Activated effector memory CD4-positive, alpha-beta T cell treated with anti-CD3 and anti-CD28 coated beads, Interleukin-2, amount 50 U/mL, for 16 hours (primary cell): ENCODE data around the gene SCAPER.
"Not testable (repeated sequence)": the region's sequence is repeated elsewhere in the genome, so short reads cannot be mapped to it uniquely, and the experiment has no call there.

Source experiments
- DNase-seq: peaks from one replicate; pipeline ENCODE4 v3.0.0-alpha.2; 2020

Gene SCAPER

DNA sequence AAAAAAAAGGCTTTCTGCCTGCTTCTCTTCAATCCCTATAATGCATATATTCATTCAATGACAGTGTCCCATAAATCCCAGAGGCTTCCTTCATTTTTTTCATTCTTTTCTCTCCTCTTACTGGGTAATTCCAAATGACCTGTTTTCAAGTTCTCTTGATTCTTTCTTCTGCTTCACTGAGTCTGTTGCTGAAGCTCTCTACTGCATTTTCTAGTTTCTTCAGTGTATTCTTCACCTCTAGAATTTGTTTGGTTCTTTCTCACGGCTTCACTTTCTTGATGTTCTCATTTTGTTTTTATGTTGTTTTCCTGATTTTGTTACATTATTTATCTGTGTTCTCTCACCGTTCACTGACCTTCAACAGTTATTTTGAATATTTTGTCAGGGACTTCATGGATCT lies 141.6 kb downstream of the SCAPER start:
- DNase-seq: no peak

DNA sequence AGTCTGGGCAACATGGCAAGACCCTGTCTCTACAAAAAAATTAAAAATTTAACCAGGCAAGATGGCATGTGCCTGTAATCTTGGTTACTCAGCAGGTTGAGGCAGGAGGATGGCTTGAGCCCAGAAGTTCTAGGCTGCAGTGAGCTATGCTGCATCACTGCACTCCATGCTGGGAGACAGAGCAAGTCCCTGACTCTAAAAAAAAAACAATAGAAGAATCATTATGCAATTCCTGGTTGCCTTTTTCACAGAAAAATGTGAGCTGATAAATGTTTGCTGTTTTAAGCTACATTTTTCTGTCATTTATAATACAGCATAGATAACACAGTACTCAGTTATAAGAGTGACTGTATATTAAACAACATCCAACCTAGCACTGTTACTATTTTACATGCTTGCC lies 148.8 kb downstream of the SCAPER start:
- DNase-seq: no peak

DNA sequence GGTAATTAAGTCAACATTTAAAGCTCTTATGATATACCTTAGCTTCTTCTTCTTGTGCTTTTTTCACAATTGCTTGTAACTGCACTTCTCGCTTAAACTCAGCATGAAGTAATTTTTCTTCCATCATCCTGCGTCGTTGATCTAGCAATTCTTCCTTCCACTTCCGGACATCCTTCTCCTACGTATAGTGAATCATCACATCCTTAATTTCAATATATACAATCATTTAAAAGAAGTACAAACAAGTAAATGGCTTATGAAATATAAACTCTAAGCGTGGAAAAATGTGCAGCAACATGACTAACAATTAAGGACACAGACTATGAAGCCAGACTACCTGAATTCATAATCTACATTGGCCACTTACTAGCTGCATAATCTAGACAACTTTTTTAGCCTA lies 151.4 kb downstream of the SCAPER start:
- DNase-seq: no peak

DNA sequence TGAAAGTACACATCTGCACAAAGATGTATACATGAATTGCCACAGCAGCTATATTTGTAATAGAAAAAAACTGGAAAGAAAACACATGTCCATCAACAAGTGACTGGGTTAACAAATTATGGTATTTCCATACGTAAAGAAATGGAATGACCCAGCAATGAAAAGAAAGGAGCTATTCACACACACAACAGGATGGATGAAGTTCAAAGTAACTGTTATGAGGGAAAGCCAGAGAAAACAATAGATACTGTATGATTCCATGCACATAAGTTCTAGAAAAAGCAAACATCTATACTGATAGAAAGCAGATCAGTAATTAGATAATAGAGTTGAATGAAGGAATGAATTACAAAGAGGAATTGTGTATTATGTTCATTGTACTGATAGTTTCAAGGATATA lies 152.0 kb downstream of the SCAPER start:
- DNase-seq: no peak

DNA sequence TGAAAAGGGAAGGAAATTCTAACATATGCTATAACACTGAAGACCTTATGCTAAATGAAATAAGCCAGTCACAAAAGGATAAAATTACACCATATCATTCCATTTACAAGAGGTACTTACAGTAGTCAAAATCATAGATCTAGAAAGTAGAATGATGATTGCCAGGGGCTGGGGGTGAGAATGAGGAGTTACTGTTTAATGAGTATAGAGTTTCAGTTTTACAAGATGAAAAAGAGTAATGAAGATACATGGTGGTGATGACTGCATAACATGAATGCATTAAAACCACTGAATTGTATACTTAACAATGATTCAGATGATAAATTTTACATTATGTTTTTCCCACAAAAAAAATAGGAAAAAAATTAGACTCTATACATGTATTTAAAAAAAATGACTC lies 152.6 kb downstream of the SCAPER start:
- no peak for DNase-seq

DNA sequence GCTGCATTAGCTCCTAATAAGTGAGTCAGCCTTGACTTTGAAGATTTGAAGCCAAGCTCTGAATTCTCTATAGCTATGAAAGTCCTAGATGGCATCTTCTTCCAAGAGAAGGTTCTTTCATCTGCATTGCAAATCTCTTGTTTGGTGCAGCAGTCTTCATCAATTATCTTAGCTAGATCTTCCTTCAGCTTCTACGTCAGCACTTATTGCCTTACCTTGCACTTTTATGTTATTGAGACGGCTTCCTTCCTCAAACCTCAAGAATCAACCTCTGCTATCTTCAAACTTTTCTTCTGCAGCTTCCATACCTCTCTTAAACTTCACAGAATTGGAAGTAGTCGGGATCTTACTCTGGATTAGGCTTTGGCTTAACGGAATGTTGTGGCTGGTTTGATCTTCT lies 167.6 kb downstream of the SCAPER start:
- no peak for DNase-seq

DNA sequence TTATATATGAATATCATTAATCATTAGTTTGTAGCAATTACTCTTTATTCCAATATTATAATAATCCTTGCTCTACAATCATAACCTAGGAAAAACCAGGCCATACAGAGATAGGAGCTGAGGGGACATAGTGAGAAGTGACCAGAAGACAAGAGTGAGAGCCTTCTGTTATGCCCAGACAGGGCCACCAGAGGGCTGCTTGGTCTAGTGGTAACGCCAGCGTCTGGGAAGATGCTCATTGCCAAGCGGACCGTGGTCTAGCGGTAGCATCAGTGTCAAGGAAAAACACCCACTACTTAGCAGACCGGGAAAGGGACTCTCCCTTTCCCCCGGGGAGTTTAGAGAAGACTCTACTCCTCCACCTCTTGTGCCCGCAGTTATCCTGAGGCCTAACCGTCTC lies 172.8 kb downstream of the SCAPER start:
- not testable (repeated sequence) for DNase-seq

DNA sequence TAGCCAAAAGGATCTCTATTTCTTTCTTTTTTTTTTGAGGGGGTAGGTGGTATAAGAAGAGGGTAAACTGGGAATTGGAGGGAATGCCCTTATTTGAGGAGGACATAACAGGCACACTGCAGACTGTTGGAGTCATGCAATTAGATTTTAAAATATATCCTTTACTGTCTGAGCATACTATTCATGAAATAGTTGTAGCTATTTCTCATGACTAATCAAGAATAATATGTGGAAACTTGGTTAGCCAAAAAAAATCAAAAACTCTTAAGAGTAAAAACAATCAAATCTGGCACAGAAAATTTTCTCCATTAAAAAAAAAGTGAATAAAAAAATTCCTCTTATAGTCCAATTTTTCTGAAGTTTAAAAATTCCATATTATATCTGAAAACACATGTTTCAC lies 174.9 kb downstream of the SCAPER start:
- DNase-seq: no peak

DNA sequence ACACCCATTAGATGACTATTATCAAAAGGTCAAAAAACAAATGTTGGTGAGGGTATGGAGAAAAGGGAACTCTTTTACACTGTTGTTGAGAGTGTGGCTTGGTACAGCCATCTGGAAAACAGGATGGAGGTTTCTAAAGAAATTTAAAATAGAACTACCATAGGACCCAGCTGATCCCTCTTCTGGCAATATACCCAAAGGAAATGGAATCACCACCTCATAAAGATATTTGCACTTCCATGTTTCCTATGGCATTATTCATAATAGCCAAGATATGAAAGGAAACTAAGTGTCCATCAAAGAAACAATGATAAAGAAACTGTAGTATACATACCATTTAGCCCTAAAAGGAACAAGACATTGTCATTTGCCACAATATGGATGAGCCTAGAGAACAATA lies 186.3 kb downstream of the SCAPER start:
- no peak for DNase-seq

DNA sequence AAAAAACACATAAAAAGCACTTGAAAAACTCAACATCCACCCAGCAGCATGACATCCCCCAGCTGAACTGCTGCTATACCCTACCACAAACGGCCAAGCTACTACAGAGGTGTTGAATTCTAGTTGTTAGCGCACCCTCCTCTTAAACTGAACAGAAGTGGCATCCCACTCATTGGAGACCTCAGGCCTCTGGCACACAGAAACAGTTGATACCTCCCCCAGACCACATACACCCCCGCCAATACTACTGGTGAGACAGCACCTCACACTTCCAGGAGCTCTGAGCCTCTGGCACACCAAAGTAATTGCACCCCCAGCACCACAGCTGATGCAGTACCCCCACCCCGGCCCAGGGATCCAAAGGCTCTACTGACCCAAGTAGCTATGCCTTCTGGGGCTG lies 190.2 kb downstream of the SCAPER start:
- no peak for DNase-seq

DNA sequence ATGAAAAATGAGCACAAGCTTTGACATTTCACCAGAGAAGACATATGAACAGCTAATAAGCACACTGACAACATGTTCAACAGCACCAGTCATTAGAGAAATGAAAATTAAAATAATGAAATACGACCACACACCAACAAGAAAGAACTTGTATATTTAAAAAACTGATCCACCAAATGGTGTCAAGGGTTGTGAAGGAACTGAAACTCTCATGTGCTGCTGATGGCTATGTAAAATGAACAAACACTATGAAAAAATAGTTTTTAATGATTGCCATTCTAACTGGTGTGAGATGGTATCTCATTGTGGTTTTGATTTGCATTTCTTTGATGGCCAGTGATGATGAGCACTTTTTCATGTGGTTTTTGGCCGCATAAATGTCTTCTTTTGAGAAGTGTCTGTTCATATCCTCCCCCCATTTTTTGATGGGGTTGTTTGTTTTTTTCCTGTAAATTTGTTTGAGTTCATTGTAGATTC lies 193.8 kb downstream of the SCAPER start:
- no peak for DNase-seq

DNA sequence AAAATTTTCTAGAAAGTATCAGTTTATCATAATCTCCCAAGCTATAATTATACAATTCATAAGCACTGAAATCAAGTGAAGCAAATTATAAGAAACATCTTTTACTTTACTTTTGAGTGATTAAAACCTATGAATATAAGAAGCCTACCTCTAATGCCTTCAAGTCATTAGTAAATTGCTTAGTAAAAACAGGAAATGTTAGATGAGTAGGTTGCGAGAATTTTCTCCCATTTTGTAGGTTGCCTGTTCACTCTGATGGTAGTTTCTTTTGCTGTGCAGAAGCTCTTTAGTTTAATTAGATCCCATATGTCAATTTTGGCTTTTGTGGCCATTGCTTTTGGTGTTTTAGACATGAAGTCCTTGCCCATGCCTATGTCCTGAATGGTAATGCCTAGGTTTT lies 201.1 kb downstream of the SCAPER start:
- not testable (repeated sequence) for DNase-seq

DNA sequence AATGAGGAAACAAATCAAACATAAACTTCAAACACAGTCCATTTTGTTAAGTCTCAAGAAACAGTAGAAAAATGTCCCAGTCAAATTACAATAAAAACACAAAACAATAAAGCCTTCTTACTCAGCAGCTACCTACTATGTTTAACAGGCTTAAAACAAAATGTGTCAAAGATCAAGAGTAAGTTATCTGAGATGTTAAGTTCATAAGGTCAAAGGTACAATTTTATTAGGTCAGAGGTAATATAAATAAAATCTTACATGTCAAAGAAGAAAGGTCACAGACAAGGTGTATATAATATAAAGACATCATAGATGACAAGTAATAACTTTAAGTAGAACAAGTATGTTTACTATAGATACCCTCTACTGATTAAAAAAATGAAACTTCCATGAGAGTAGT lies 208.3 kb downstream of the SCAPER start:
- no peak for DNase-seq

DNA sequence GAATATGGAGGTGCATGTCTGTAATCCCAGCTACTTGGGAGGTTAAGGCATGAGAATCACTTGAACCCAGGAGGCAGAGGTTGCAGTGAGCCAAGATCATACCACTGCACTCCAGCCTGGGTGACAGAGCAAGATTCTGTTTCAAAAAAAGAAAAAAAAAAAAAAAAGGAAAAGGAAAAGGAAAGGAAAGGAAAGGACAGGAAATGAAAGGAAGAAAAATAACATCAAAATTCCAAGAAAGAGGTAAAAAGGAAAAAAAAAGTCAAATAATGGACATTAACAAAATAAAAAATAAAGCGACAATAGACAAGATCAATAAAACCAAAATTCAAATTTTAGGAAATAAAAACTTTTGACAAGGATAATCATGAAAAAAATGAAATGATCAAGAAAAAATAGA lies 212.6 kb downstream of the SCAPER start:
- DNase-seq: not testable (repeated sequence)

DNA sequence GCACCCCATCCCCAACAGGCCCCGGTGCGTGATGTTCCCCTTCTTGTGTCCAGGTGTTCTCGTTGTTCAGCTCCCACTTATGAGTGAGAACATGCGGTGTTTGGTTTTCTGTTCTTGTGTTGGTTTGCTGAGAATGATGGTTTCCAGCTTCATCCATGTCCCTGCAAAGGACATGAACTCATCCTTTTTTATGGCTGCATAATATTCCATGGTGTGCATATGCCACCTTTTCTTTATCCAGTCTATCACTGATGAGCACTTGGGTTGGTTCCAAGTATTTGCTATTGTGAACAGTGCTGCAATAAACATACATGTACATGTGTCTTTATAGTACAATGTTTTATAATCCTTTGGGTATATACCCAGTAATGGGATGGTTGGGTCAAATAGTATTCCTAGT lies 217.5 kb downstream of the SCAPER start:
- not testable (repeated sequence) for DNase-seq

DNA sequence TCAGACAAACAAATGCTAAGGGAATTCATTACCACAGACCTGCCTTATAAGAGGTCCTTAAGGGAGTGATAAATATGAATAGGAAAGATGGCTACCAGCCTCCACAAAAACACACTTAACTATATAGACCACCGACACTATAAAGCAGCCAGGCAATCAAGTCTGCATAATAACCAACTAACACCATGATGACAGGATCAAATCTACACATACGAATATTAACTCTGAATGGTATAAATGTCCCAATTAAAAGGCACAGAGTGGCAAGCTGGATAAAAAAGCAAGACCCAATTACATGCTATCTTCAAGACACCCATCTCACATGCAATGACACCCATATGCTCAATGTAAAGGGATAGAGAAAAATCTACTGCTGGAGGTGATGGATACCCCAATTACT lies 221.1 kb downstream of the SCAPER start:
- DNase-seq: no peak

DNA sequence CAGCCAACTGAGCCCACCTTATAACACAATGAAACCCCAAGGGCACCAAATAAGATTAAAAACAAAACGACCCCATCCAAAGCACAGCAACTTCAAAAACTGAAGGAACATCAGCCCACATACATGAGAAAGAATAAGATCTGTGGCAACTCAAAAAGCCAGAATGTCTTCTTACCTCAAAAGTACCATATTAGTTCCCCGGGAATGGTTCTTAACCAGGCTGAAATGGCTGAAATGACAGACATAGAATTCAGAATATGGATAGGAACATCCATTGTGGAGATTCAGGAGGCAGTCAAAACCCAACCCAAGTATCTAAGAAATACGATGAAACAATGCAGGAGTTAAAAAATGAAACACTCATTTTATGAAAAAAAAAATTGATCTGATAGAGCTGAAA lies 222.3 kb downstream of the SCAPER start:
- no peak for DNase-seq

DNA sequence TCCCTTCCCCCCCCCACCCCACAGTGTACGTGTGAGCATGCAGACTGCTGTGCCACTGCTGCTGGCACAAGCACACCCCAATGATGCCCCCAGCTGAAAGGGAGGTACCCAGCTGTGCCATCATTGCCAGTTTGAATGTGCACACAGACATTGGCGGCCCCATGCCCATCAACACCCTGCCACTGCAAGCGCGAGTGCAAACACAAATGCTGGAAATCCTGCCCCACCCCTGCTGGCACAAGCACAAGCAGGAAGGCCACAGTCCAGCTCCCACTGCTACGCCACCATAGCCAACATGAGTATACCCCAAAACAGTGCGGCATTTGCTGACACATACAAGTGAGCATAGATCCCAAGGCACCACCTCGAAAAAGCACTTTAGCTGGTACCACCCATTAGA lies 222.9 kb downstream of the SCAPER start:
- DNase-seq: no peak

DNA sequence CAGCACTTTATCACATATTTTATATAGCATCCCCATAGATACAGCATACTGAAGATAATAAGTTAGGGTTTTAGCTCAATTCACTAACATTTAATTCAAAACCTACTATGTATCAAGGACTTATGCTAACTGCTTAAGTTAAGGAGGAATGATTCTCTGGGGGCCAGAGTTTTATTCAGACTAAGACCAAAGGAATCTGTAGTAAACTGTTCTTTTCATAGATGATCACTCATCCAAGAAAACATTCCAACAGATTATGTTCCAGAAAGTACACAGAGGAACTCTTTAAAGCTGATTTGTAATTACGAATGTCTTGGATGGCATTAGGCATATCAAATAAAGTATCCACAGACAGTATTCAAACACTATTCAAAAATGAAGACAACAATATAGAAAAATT lies 226.4 kb downstream of the SCAPER start:
- DNase-seq: no peak

DNA sequence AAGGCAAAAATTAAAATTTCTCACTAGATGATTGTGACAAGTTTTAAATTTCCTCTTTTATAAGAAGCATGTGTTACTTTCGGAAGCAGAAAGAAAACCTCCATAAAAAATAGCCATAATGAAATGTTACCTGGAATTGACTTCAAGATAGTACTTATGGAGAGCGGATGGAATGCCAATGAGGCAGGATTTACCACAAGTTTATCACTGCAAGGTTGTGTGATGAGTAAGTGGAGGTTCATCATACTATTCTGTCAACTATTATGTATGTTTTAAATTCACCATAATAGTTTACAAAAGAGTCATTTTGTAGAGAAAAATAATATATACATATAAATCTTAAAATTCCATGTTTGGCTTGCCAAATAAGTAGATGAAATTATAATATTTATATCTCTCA lies 230.3 kb downstream of the SCAPER start:
- no peak for DNase-seq

DNA sequence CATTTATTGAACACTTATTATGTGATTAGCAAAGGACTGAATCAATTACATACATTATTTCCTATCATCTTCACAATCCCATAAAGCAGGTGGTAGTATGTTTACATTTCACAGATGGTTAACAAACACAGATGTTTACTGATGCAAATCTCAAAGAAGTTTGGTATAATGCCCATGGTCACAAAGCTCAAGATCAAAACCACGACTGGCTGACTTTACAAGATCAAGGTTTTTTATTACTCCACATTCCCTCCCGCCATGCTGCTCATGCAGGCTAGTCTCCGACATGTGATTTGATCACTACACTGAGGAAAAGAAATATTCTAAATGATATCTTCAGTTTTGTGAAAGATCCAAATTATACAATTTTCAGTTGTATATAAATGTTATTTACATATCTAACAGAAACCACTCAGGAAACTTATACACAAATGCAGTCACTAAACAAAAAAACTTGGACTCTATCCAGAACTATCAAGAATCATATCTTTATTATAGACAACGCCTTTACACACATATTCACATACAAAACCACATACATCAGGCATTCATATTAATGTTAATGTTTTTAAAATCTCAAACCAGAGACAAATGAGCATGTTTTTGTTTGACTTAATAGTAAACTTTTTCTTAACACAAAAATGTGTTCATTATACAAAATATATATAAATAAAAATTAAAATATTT lies 235.5 kb downstream of the SCAPER start:
- DNase-seq: no peak

DNA sequence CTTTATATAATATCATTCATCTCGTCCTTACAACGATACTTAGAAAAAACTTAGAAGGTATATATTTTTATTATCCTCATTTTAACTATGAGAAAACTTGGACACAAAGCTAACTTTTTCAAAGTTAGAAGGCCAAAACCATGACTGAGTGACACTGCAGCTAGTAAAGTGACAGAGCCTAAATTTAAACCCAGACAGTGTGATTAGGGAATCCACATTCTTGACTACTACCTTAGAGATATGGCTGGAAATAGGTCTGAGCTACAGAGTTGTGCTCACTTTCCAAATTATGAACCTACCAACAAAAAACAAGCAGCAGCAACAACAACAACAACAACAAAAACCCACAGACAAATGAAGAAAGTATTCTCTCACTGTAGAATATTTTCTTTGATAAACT lies 236.2 kb downstream of the SCAPER start:
- DNase-seq: no peak

DNA sequence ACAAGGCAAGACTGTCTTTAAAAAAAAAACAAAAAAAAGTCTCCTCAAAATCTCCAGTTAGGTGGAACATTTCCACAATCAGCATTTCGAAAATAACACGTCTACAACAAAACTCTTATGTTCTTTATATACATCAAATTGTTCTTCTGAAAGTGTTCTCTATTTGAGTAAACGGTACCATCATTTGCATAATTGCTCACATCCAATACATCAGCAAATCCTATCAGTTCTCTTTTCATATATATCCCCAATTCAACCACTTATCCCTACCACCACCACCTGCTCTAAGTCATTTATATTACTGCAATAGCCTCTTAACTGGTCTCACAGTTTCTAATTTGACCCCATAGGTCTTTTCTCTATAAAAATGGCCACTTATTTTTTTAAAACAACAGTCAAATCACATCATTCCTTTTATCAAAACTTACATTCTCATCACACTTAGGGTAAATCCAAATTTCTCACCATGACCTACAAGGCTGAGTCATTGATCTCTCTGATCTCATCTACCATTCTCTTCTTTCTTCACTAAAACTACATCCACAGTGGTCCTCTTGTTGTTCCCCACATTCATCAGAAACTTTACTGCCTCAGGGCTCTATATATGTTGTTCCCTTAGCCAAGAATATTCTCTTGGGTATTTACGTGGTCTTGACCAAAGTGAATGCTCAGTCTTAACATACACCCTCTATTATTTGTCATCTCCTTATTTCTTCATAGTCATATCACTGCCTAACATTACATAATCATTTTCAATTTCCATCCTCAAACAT lies 237.0 kb downstream of the SCAPER start:
- DNase-seq: no peak

DNA sequence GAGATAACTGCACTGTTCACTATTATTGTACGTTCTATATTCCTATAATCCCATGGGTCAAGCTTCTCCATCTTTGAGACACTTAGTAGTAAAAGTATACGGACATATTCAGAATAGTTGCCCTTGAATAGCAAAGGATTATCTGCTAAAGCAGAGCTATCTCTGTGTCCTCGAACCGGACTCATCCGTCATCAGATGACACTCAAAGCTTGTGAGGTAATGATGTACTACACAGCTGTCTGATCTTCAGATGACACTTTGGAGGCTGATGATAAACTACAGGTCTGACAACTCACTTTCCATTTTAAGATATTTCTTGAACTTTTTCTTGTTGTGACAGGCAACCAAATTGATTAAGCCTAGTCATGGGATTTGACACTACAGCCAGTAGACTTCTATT lies 240.2 kb downstream of the SCAPER start:
- no peak for DNase-seq

DNA sequence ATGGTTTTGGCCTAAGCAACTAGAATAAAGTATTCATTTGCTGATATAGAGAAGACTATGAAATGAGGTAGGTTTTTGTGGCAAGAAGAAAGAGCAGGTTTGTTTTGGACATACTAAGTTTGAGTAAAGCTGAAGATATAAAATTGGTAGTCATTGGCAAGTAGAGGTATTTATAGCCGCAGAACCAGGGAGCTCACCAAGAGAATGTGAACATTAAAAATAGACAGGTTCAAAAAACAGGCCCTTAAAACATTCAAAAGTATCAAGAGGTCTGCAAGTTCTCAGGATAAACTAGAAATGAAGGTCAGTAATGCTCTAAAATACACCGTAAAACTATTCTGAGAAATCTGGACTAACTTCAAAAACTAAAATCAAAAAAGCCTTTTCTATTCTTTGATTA lies 240.7 kb downstream of the SCAPER start:
- DNase-seq: no peak
